NCI-H1417 (cell line): ENCODE measurements around the gene GNL2.
A peak's percentile ranks its signal among the peaks of the same experiment; 100 is the strongest.

Source experiments
- DNase-seq, 3 experiments: peaks; one replicate each; lab custom pipeline; 2025; lab: John Stamatoyannopoulos, UW

Gene GNL2

GRCh38 chr1:37595440-37596181 lies at the start of gene GNL2:
GNL2 (minus strand) TSS chr1:37595937; CDS start chr1:37595822, 115 bp downstream.
- peak; percentile 94 to 97 (median 97) for DNase-seq

GRCh38 chr1:37641059-37641458 lies 45.3 kb upstream of the GNL2 start:
- DNase-seq: no peak

GRCh38 chr1:37636435-37636834 lies 40.7 kb upstream of the GNL2 start:
- DNase-seq: no peak

- no peak for DNase-seq
Observed at GRCh38 chr1:37634992-37635902, 39.5 kb upstream of the GNL2 start.

- peak in 2 of 3 experiments; percentile 57 to 66 for DNase-seq
Observed at GRCh38 chr1:37634244-37634991, 38.7 kb upstream of the GNL2 start, which contains the start of gene RSPO1. RSPO1 (minus strand) TSS chr1:37634892; CDS start chr1:37629661, 5,231 bp downstream.

GRCh38 chr1:37633938-37634243 lies 38.2 kb upstream of the GNL2 start:
- DNase-seq: no peak

GRCh38 chr1:37633040-37633937 lies 37.6 kb upstream of the GNL2 start:
- peak in 1 of 3 experiments; percentile 30 for DNase-seq

- peak in 2 of 3 experiments; percentile 40 to 83 for DNase-seq
Observed at GRCh38 chr1:37631036-37631435, 35.3 kb upstream of the GNL2 start.

GRCh38 chr1:37630426-37631028 lies 34.8 kb upstream of the GNL2 start:
- no peak for DNase-seq

GRCh38 chr1:37629726-37630425 lies 34.1 kb upstream of the GNL2 start:
- DNase-seq: no peak

- no peak for DNase-seq
Observed at GRCh38 chr1:37629008-37629407, 33.3 kb upstream of the GNL2 start.

- no peak for DNase-seq
Observed at GRCh38 chr1:37628026-37628556, 32.4 kb upstream of the GNL2 start.

GRCh38 chr1:37622131-37622530 lies 26.4 kb upstream of the GNL2 start:
- DNase-seq: no peak

GRCh38 chr1:37621326-37621870 lies 25.7 kb upstream of the GNL2 start:
- DNase-seq: no peak

GRCh38 chr1:37620707-37621106 lies 25.0 kb upstream of the GNL2 start:
- peak in 1 of 3 experiments; percentile 22 for DNase-seq

- DNase-seq: no peak
Observed at GRCh38 chr1:37616330-37616729, 20.6 kb upstream of the GNL2 start.

- no peak for DNase-seq
Observed at GRCh38 chr1:37614105-37614504, 18.4 kb upstream of the GNL2 start.

GRCh38 chr1:37612186-37612585 lies 16.4 kb upstream of the GNL2 start:
- no peak for DNase-seq

GRCh38 chr1:37609994-37610393 lies 14.3 kb upstream of the GNL2 start:
- no peak for DNase-seq

- DNase-seq: no peak
Observed at GRCh38 chr1:37609002-37609401, 13.3 kb upstream of the GNL2 start.
